GM23248 (cell line): ENCODE measurements around the gene SPON2. TPM values are rescaled to one million over a fixed set of nuclear protein-coding genes. Genes with fewer than 3 reads are reported as not detected.
A peak's percentile ranks its signal among the peaks of the same experiment; 100 is the strongest.

Source experiments
- DNase-seq: peaks from one replicate; pipeline ENCODE4 v3.0.0-alpha.2; 2015
- H2AFZ ChIP-seq: fragments of 200-600 bp; sonication (generic); 2 replicates; pipeline ENCODE4 v1.6.1; 2016; ENCODE audit warnings: antibody characterized with exemption
- H3F3A ChIP-seq: fragments of 200-600 bp; sonication (generic); 2 replicates; pipeline ENCODE4 v1.6.1; 2016; ENCODE audit warnings: mild to moderate bottlenecking, antibody characterized with exemption, mixed run types; ENCODE audit not compliant: insufficient read depth
- H3K27ac ChIP-seq: fragments of 200-600 bp; sonication (generic); 2 replicates; pipeline ENCODE4 v1.5.1; 2016; ENCODE audit warnings: mild to moderate bottlenecking
- H3K27me3 ChIP-seq: fragments of 200-600 bp; sonication (generic); replicated peaks from 2 replicates; pipeline ENCODE4 v1.6.1; 2016; ENCODE audit warnings: mild to moderate bottlenecking; ENCODE audit not compliant: insufficient read depth
- H3K36me3 ChIP-seq: fragments of 200-600 bp; sonication (generic); 2 replicates; pipeline ENCODE4 v1.6.1; 2016; ENCODE audit warnings: low read depth, mild to moderate bottlenecking
- H3K4me1 ChIP-seq: fragments of 200-600 bp; sonication (generic); 2 replicates; pipeline ENCODE4 v1.6.1; 2016; ENCODE audit warnings: mild to moderate bottlenecking; ENCODE audit not compliant: insufficient read depth
- H3K4me2 ChIP-seq: fragments of 200-600 bp; sonication (generic); one replicate; pipeline ENCODE4 v1.6.1; 2016; ENCODE audit warnings: mild to moderate bottlenecking; ENCODE audit not compliant: unreplicated experiment
- H3K4me3 ChIP-seq: fragments of 200-600 bp; sonication (generic); 2 replicates; pipeline ENCODE4 v1.5.1; 2016; ENCODE audit warnings: mild to moderate bottlenecking
- H3K79me2 ChIP-seq: fragments of 200-600 bp; sonication (generic); 2 replicates; pipeline ENCODE4 v1.6.1; 2016; ENCODE audit warnings: mild to moderate bottlenecking; ENCODE audit not compliant: insufficient read depth
- H3K9ac ChIP-seq: fragments of 200-600 bp; sonication (generic); 2 replicates; pipeline ENCODE4 v1.6.1; 2016; ENCODE audit warnings: mild to moderate bottlenecking
- H3K9me2 ChIP-seq: fragments of 200-600 bp; sonication (generic); 2 replicates; pipeline ENCODE4 v1.6.1; 2016; ENCODE audit warnings: mixed run types, mild to moderate bottlenecking, moderate library complexity; ENCODE audit not compliant: insufficient read depth
- H3K9me3 ChIP-seq: fragments of 200-600 bp; sonication (generic); one replicate; pipeline ENCODE4 v1.6.1; 2017; ENCODE audit warnings: low read depth
- H4K20me1 ChIP-seq: fragments of 200-600 bp; sonication (generic); 2 replicates; pipeline ENCODE4 v1.6.0; 2016; ENCODE audit not compliant: insufficient read depth
- EZH2 ChIP-seq: fragments of 200-600 bp; sonication (generic); IDR thresholded peaks from 2 replicates; pipeline ENCODE4 v1.6.1; 2018; ENCODE audit warnings: antibody characterized with exemption, mild to moderate bottlenecking; ENCODE audit not compliant: insufficient read depth, poor library complexity, severe bottlenecking
- EZH2phosphoT487 ChIP-seq: fragments of 200-600 bp; sonication (generic); IDR thresholded peaks from 2 replicates; pipeline ENCODE4 v1.6.1; 2018; ENCODE audit warnings: antibody characterized with exemption, moderate library complexity, mild to moderate bottlenecking, low read depth; ENCODE audit not compliant: insufficient read depth
- whole genome bisulfite sequencing, 2 experiments: methylation state at CpG; one replicate each; pipeline ENCODE4 v1.1.6; 2015 to 2017; ENCODE audit warnings: low lambda C conversion rate in 2 of 2, low coverage in 1 of 2; ENCODE audit errors: missing lambda C conversion rate in 2 of 2; 5-methylcytosine and 5-hydroxymethylcytosine counted together
- in situ Hi-C: fragments of 300-500 bp; cut with MboI; formaldehyde crosslinking; loops from 2 replicates; pipeline ENCODE4 v1.15.0; 2020
- polyA plus RNA-seq: library from polyadenylated mRNA; unstranded; fragments of >200 nt; fragmentation: Nextera tagmentation; extraction: Ambion mirVana; gene quantifications from 2 replicates; pipeline ENCODE4 v1.2.1, GENCODE V29; 2016
- total RNA-seq: library from RNA; depleted of rRNA; stranded (reverse); fragments of >200 nt; shearing (Covaris generic); gene quantifications from 2 replicates; pipeline ENCODE4 v1.2.3, GENCODE V29; 2014

Gene SPON2
- total and polyA plus RNA-seq, 2 experiments from 2014 or later: 5.7 to 6.2 TPM

- no peak overlapping the region for H3K27ac ChIP-seq
- H3K4me2 ChIP-seq: no peak overlapping the region
- H3K9me2 ChIP-seq: no peaks in the 10 kb centered on the region
- no peak overlapping the region for H3K9ac ChIP-seq
- H3K4me1 ChIP-seq: peaks cover 6% of the 10 kb centered on the region; the same call in 1 of the 2 replicates
- no peak overlapping the region for H3K4me3 ChIP-seq
- 36 to 42% methylated on average over 3 of the region's 3 CpGs for WGBS, 2 experiments
- H3K36me3 ChIP-seq: no peaks in the 10 kb centered on the region
- TF ChIP-seq EZH2phosphoT487 (no peak), EZH2 (no peak)
- no peak for DNase-seq
- H2AFZ ChIP-seq: no peak overlapping the region
- in situ Hi-C loops: no loop called here
- no peaks in the 10 kb centered on the region for H3K79me2 ChIP-seq
- H3K9me3 ChIP-seq: peaks cover 4% of the 10 kb centered on the region
- H3F3A ChIP-seq: no peaks in the 10 kb centered on the region
- no peaks in the 10 kb centered on the region for H3K27me3 ChIP-seq
- no peaks in the 10 kb centered on the region for H4K20me1 ChIP-seq
These were observed 17.1 kb downstream of the SPON2 start for GRCh38 chr4:1155314-1155713.

- Histone ChIP-seq H3K9ac (peak overlapping the region; percentile 45; the same call in 1 of the 2 replicates), H3K4me2 (peak overlapping the region; percentile 54), H3K9me2 (no peaks in the 10 kb centered on the region)
These were observed 17.7 kb downstream of the SPON2 start for GRCh38 chr4:1154523-1155182.

GRCh38 chr4:1154126-1154522 lies 18.3 kb downstream of the SPON2 start:
- peak overlapping the region; percentile 8; the same call in 1 of the 2 replicates for H2AFZ ChIP-seq
- no peaks in the 10 kb centered on the region for H3K36me3 ChIP-seq
- H3K4me2 ChIP-seq: peak overlapping the region; percentile 54
- peaks cover 4% of the 10 kb centered on the region for H3K9me3 ChIP-seq
- no peaks in the 10 kb centered on the region for H3K79me2 ChIP-seq
- no peaks in the 10 kb centered on the region for H3K9me2 ChIP-seq
- H3K4me1 ChIP-seq: peaks cover 6% of the 10 kb centered on the region; the same call in 1 of the 2 replicates
- peak overlapping the region; percentile 45; the same call in 1 of the 2 replicates for H3K9ac ChIP-seq
- H3K27me3 ChIP-seq: no peaks in the 10 kb centered on the region
- H3F3A ChIP-seq: no peaks in the 10 kb centered on the region
- WGBS, 2 experiments: 11 to 39% methylated on average over 2 to 7 of the region's 7 CpGs
- no peak for DNase-seq
- no peaks in the 10 kb centered on the region for H4K20me1 ChIP-seq
- in situ Hi-C loops: loop anchor here (5.0 kb wide), 1 partner anchor 108 kb away; no protein-coding TSS in a partner anchor
- no peak overlapping the region for H3K27ac ChIP-seq
- peak overlapping the region; percentile 24; the same call in 1 of the 2 replicates for H3K4me3 ChIP-seq
- TF ChIP-seq EZH2 (no peak), EZH2phosphoT487 (no peak)

More at GRCh38 chr4:1154523-1155182, 17.7 kb downstream of the SPON2 start:
- Histone ChIP-seq H3K36me3 (no peaks in the 10 kb centered on the region), H3K79me2 (no peaks in the 10 kb centered on the region), H3K4me1 (peaks cover 6% of the 10 kb centered on the region; the same call in 1 of the 2 replicates), H2AFZ (peak overlapping the region; percentile 8; the same call in 1 of the 2 replicates), H3K27ac (no peak overlapping the region), H3K27me3 (no peaks in the 10 kb centered on the region), H3K4me3 (peak overlapping the region; percentile 24; the same call in 1 of the 2 replicates), H3F3A (no peaks in the 10 kb centered on the region), H3K9me3 (peaks cover 4% of the 10 kb centered on the region), H4K20me1 (no peaks in the 10 kb centered on the region)
- peak; percentile 89 for DNase-seq
- WGBS, 2 experiments: 12 to 13% methylated on average over 21 of the region's 21 CpGs
- TF ChIP-seq EZH2phosphoT487 (no peak), EZH2 (no peak)
- in situ Hi-C loops: loop anchor here (5.0 kb wide), 1 partner anchor 108 kb away; no protein-coding TSS in a partner anchor

DNA sequence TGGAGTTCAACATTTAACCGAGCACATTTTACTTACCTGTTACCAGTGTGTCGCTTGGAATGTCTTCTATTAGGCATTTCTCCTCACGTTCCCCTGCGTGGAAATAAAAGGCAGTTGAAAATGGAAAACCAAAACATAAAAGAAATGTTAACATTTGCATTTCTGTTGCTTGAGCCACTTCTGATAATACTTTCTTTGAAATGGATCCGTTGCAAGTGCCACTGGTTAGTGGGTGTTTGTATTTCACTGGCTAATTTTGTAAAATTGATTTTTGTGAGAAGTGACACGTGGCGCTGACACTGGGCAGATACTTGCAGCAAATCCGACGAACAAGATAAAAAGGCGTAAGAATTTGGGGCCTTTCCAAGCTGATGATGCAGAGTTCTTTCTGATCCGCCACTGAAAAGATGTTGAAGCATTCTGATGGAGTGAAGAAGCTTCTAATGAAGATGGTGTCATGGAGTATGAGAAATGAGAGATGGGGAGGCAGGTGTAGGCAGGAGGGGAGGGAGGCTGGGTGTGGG lies 18.8 kb downstream of the SPON2 start:
- in situ Hi-C loops: loop anchor here (5.0 kb wide), 1 partner anchor 109 kb away; no protein-coding TSS in a partner anchor
- Histone ChIP-seq H2AFZ (no peak overlapping the region), H3K27ac (no peak overlapping the region), H3K4me1 (peaks cover 6% of the 10 kb centered on the region; the same call in 1 of the 2 replicates), H3K79me2 (no peaks in the 10 kb centered on the region), H3F3A (no peaks in the 10 kb centered on the region), H3K36me3 (no peaks in the 10 kb centered on the region), H3K4me2 (no peak overlapping the region), H4K20me1 (no peaks in the 10 kb centered on the region), H3K27me3 (no peaks in the 10 kb centered on the region), H3K9ac (no peak overlapping the region), H3K9me3 (peaks cover 4% of the 10 kb centered on the region), H3K4me3 (no peak overlapping the region), H3K9me2 (no peaks in the 10 kb centered on the region)
- no peak for TF ChIP-seq EZH2phosphoT487
- no peak for TF ChIP-seq EZH2
- WGBS, 2 experiments: 89 to 90% methylated on average over 11 of the region's 11 CpGs
- DNase-seq: no peak
